Measurements from ENCODE around the gene GLS. TPM values are rescaled to one million over a fixed set of nuclear protein-coding genes. Genes with fewer than 3 reads are reported as not detected.

Gene GLS
- total and polyA plus RNA-seq, 9 donors: 49.2 to 93.2 (median 61.4) TPM

GRCh38 chr2:190996947-190997346, 116.3 kb downstream of the GLS start:
- WGBS (ENCODE audit: insufficient coverage): 81% methylated on average over 5 of the region's 5 CpGs
- H3K36me3 ChIP-seq (ENCODE audit: control insufficient read depth, insufficient read depth, low read length): peaks cover 87% of the 10 kb centered on the region
- DNase-seq: peak; percentile 47
- H3K27ac ChIP-seq (ENCODE audit: low read length): no peak overlapping the region
- H3K4me1 ChIP-seq (ENCODE audit: control insufficient read depth, insufficient read depth, low read length): no peaks in the 10 kb centered on the region
- no peaks in the 10 kb centered on the region for H3K9me3 ChIP-seq (replicated peaks; ENCODE audit: control insufficient read depth, low read depth, low read length)
- no peaks in the 10 kb centered on the region for H3K27me3 ChIP-seq (ENCODE audit: control insufficient read depth, insufficient read depth, low read length)
- no peak overlapping the region for H3K4me3 ChIP-seq (ENCODE audit: low read length)

GRCh38 chr2:190997526-190998113, 117.0 kb downstream of the GLS start:
- Histone ChIP-seq H3K27ac (ENCODE audit: low read length) (no peak overlapping the region), H3K9me3 (replicated peaks; ENCODE audit: control insufficient read depth, low read depth, low read length) (no peaks in the 10 kb centered on the region), H3K27me3 (ENCODE audit: control insufficient read depth, insufficient read depth, low read length) (no peaks in the 10 kb centered on the region), H3K4me1 (ENCODE audit: control insufficient read depth, insufficient read depth, low read length) (no peaks in the 10 kb centered on the region), H3K4me3 (ENCODE audit: low read length) (no peak overlapping the region), H3K36me3 (ENCODE audit: control insufficient read depth, insufficient read depth, low read length) (peaks cover 88% of the 10 kb centered on the region)
- WGBS (ENCODE audit: insufficient coverage): 100% methylated on average over 5 of the region's 8 CpGs
- no peak for DNase-seq

DNA sequence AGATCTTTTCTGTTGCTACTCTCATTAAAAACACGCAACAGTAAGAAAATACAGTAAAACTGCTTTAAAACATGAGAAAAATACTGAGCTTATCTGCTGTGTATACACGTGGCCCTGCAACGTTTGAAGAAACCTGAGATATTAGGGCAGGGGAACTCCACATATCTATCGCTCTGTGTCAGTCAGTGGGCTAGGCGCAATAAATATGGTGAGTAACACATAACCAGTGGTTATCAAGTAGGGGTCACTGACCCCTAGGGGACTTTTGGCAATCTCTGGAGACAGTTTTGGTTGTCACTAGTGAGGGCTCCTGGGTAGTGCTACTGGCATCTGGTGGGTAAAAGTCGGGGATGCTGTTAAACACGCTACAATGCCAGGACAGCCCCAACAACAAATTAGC, 118.4 kb downstream of the GLS start:
- no peaks in the 10 kb centered on the region for H3K27me3 ChIP-seq (ENCODE audit: control insufficient read depth, insufficient read depth, low read length)
- no peak for DNase-seq
- no peaks in the 10 kb centered on the region for H3K4me1 ChIP-seq (ENCODE audit: control insufficient read depth, insufficient read depth, low read length)
- H3K36me3 ChIP-seq (ENCODE audit: control insufficient read depth, insufficient read depth, low read length): peaks cover 85% of the 10 kb centered on the region
- H3K9me3 ChIP-seq (replicated peaks; ENCODE audit: control insufficient read depth, low read depth, low read length): no peaks in the 10 kb centered on the region
- H3K4me3 ChIP-seq (ENCODE audit: low read length): no peak overlapping the region
- no peak overlapping the region for H3K27ac ChIP-seq (ENCODE audit: low read length)
- WGBS (ENCODE audit: insufficient coverage): 84% methylated on average over 5 of the region's 7 CpGs

GRCh38 chr2:190999949-191000665, 119.5 kb downstream of the GLS start:
- no peak overlapping the region for H3K4me3 ChIP-seq (ENCODE audit: low read length)
- H3K9me3 ChIP-seq (replicated peaks; ENCODE audit: control insufficient read depth, low read depth, low read length): no peaks in the 10 kb centered on the region
- no peak overlapping the region for H3K27ac ChIP-seq (ENCODE audit: low read length)
- H3K36me3 ChIP-seq (ENCODE audit: control insufficient read depth, insufficient read depth, low read length): peaks cover 86% of the 10 kb centered on the region
- no peaks in the 10 kb centered on the region for H3K4me1 ChIP-seq (ENCODE audit: control insufficient read depth, insufficient read depth, low read length)
- 100% methylated on average over 1 of the region's 9 CpGs for WGBS (ENCODE audit: insufficient coverage)
- no peak for DNase-seq
- no peaks in the 10 kb centered on the region for H3K27me3 ChIP-seq (ENCODE audit: control insufficient read depth, insufficient read depth, low read length)

GRCh38 chr2:191001032-191001431, 120.4 kb downstream of the GLS start:
- 85% methylated on average over 2 of the region's 2 CpGs for WGBS (ENCODE audit: insufficient coverage)
- H3K27me3 ChIP-seq (ENCODE audit: control insufficient read depth, insufficient read depth, low read length): no peaks in the 10 kb centered on the region
- peaks cover 84% of the 10 kb centered on the region for H3K36me3 ChIP-seq (ENCODE audit: control insufficient read depth, insufficient read depth, low read length)
- no peak overlapping the region for H3K27ac ChIP-seq (ENCODE audit: low read length)
- no peaks in the 10 kb centered on the region for H3K4me1 ChIP-seq (ENCODE audit: control insufficient read depth, insufficient read depth, low read length)
- no peak for DNase-seq
- H3K4me3 ChIP-seq (ENCODE audit: low read length): no peak overlapping the region
- H3K9me3 ChIP-seq (replicated peaks; ENCODE audit: control insufficient read depth, low read depth, low read length): no peaks in the 10 kb centered on the region

DNA sequence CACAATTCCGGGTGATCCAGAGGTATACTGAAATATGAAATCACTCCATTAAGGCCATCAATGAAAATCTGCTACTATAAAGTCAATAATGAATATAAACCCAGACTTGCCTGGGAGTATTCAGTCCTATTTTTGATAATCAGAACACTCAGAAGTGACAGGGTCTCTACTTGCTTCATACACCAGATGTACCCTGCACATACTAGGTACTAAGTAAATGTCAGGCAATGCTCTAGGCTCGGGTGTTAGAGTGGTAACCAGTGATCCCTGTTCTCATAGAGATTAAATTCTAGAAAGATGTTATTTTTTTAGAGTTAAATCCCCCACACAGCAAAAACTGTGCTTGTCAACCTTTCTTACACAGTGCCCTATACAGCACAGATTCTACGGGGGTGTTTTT, 121.0 kb downstream of the GLS start:
- Histone ChIP-seq H3K9me3 (replicated peaks; ENCODE audit: control insufficient read depth, low read depth, low read length) (no peaks in the 10 kb centered on the region), H3K36me3 (ENCODE audit: control insufficient read depth, insufficient read depth, low read length) (peaks cover 84% of the 10 kb centered on the region)

GRCh38 chr2:191003405-191004309, 123.0 kb downstream of the GLS start:
- 100% methylated on average over 2 of the region's 6 CpGs for WGBS (ENCODE audit: insufficient coverage)
- Histone ChIP-seq H3K36me3 (ENCODE audit: control insufficient read depth, insufficient read depth, low read length) (peaks cover 76% of the 10 kb centered on the region), H3K4me1 (ENCODE audit: control insufficient read depth, insufficient read depth, low read length) (no peaks in the 10 kb centered on the region), H3K9me3 (replicated peaks; ENCODE audit: control insufficient read depth, low read depth, low read length) (no peaks in the 10 kb centered on the region), H3K4me3 (ENCODE audit: low read length) (no peak overlapping the region), H3K27me3 (ENCODE audit: control insufficient read depth, insufficient read depth, low read length) (no peaks in the 10 kb centered on the region), H3K27ac (ENCODE audit: low read length) (no peak overlapping the region)
- no peak for DNase-seq

More for the DNA sequence above, 121.0 kb downstream of the GLS start:
- DNase-seq: no peak
- Histone ChIP-seq H3K27ac (ENCODE audit: low read length) (no peak overlapping the region), H3K4me1 (ENCODE audit: control insufficient read depth, insufficient read depth, low read length) (no peaks in the 10 kb centered on the region), H3K4me3 (ENCODE audit: low read length) (no peak overlapping the region), H3K27me3 (ENCODE audit: control insufficient read depth, insufficient read depth, low read length) (no peaks in the 10 kb centered on the region)
- WGBS (ENCODE audit: insufficient coverage): no CpG with 5 or more reads among the region's 3 CpGs

- Histone ChIP-seq H3K9me3 (replicated peaks; ENCODE audit: control insufficient read depth, low read depth, low read length) (no peaks in the 10 kb centered on the region), H3K27me3 (ENCODE audit: control insufficient read depth, insufficient read depth, low read length) (no peaks in the 10 kb centered on the region), H3K36me3 (ENCODE audit: control insufficient read depth, insufficient read depth, low read length) (peaks cover 60% of the 10 kb centered on the region), H3K4me1 (ENCODE audit: control insufficient read depth, insufficient read depth, low read length) (peaks cover 6% of the 10 kb centered on the region), H3K4me3 (ENCODE audit: low read length) (no peak overlapping the region), H3K27ac (ENCODE audit: low read length) (no peak overlapping the region)
- DNase-seq: no peak
- no CpG with 5 or more reads among the region's 3 CpGs for WGBS (ENCODE audit: insufficient coverage)
Observed at GRCh38 chr2:191006297-191006696, 125.7 kb downstream of the GLS start.

GRCh38 chr2:191006997-191007783, 126.6 kb downstream of the GLS start:
- Histone ChIP-seq H3K27ac (ENCODE audit: low read length) (no peak overlapping the region), H3K4me1 (ENCODE audit: control insufficient read depth, insufficient read depth, low read length) (peaks cover 15% of the 10 kb centered on the region), H3K9me3 (replicated peaks; ENCODE audit: control insufficient read depth, low read depth, low read length) (no peaks in the 10 kb centered on the region), H3K4me3 (ENCODE audit: low read length) (no peak overlapping the region), H3K36me3 (ENCODE audit: control insufficient read depth, insufficient read depth, low read length) (peaks cover 60% of the 10 kb centered on the region), H3K27me3 (ENCODE audit: control insufficient read depth, insufficient read depth, low read length) (no peaks in the 10 kb centered on the region)
- 100% methylated on average over 1 of the region's 4 CpGs for WGBS (ENCODE audit: insufficient coverage)
- no peak for DNase-seq
